ENCODE results near the gene HPS4.

GRCh38 chr22:26446808-26447515 is 36.6 kb downstream of the HPS4 start:
- TF ChIP-seq CTCF (IDR thresholded peaks at IDR 0.05) (no peak), EZH2phosphoT487 (IDR thresholded peaks at IDR 0.05) (no peak)
